Ovary (tissue), 9 donors: ENCODE measurements around the gene WBP1L. TPM values are rescaled to one million over a fixed set of nuclear protein-coding genes. Genes with fewer than 3 reads are reported as not detected.

Experiments used
- DNase-seq, 5 donors: peaks; one replicate each; pipeline ENCODE4 v3.0.0-alpha.2; 2019 to 2020
- H3K27ac ChIP-seq, 2 donors: fragments of 200-600 bp; one replicate each; pipeline versions ENCODE4 v1.5.1 to v1.8.0; 2019 to 2022
- H3K27me3 ChIP-seq: fragments of 200-600 bp; one replicate; pipeline ENCODE4 v1.8.0; 2022
- H3K36me3 ChIP-seq: fragments of 200-600 bp; sonication (generic); one replicate; pipeline ENCODE4 v1.5.1; 2019
- H3K4me1 ChIP-seq: one replicate; pipeline ENCODE4 v1.8.1; 2013; ENCODE audit warnings: mild to moderate bottlenecking, moderate library complexity; ENCODE audit not compliant: insufficient read depth
- H3K4me3 ChIP-seq: fragments of 200-600 bp; sonication (generic); one replicate; pipeline ENCODE4 v1.5.1; 2017
- H3K9me3 ChIP-seq, 2 donors: fragments of 200-600 bp in 1 of 2; sonication (generic) in 1 of 2; one replicate each; pipeline versions ENCODE4 v1.5.1 to v1.8.1; 2013 to 2019; ENCODE audit warnings: mild to moderate bottlenecking in 1 of 2, moderate library complexity in 1 of 2
- EP300 ChIP-seq: sonication (generic); formaldehyde crosslinking; IDR thresholded peaks from one replicate; pipeline ENCODE4 v1.6.1; 2017; ENCODE audit warnings: antibody characterized with exemption
- POLR2A ChIP-seq: fragments of 450-650 bp; IDR thresholded peaks from one replicate; pipeline ENCODE4 v1.6.1; 2017; ENCODE audit warnings: antibody characterized with exemption, mild to moderate bottlenecking, moderate library complexity
- WGBS, 3 donors: extraction: QIAGEN DNeasy Blood & Tissue Kit in 1 of 3; methylation state at CpG; one replicate each; pipeline versions ENCODE4 v1.1.5 to v1.1.7; 2013 to 2017; 5-methylcytosine and 5-hydroxymethylcytosine counted together
- intact Hi-C, 4 donors: fragments of 100-400 bp; cut with DNase I; formaldehyde crosslinking; loops; one replicate each; pipeline versions ENCODE4 v1.11.0 to v1.15.1; 2022 to 2023
- polyA plus RNA-seq, 2 donors: library from polyadenylated mRNA; stranded (reverse); fragments of 200-250 nt in 1 of 2; fragments of 350-450 nt in 1 of 2; fragmentation: Illumina TruSeq in 1 of 2; extraction: RNeasy Lipid Tissue Mini Kit (QIAGEN cat#74804) in 1 of 2; gene quantifications; one replicate each; pipeline ENCODE4 v1.2.3, GENCODE V29; 2013 to 2014
- total RNA-seq, 7 donors: library from RNA; depleted of rRNA in 2 of 7; stranded (reverse); fragments of >200 nt in 2 of 7; fragmentation: NEBNext Ultra II Directional in 3 of 7; extraction: Animal tissue kit (Norgen Biotek cat#: 25700) in 3 of 7; gene quantifications; one replicate each; pipeline versions ENCODE4 v1.1.0 to v1.2.4, GENCODE V29; 2016 to 2023
- TF ChIP-seq, protein P1 (sequence below), 3 donors: fragments of 450-650 bp in 2 of 3; fragments of 200-600 bp in 1 of 3; IDR thresholded peaks; one replicate each; pipeline versions ENCODE4 v1.5.1 to v1.8.0; 2016 to 2022; ENCODE audit warnings: antibody characterized with exemption in 3 of 3, mild to moderate bottlenecking in 1 of 3
- donor health status: DM: no; HTN: no; CAD: no; lungs with moderate emphysema.
- donor health status: DM: no; HTN: no; CAD: no.
- donor health status: Bipolar disorder and iron deficiency.
- donor health status: DM: yes; HTN: yes; CAD: no.
- donor health status: DM: no; HTN: no; CAD: no.
- donor health status: DM: yes; HTN: yes; CAD: no.

WBP1L gene
- total and polyA plus RNA-seq, 9 donors, result 40.6 to 71.8 (median 51.1) TPM

DNA sequence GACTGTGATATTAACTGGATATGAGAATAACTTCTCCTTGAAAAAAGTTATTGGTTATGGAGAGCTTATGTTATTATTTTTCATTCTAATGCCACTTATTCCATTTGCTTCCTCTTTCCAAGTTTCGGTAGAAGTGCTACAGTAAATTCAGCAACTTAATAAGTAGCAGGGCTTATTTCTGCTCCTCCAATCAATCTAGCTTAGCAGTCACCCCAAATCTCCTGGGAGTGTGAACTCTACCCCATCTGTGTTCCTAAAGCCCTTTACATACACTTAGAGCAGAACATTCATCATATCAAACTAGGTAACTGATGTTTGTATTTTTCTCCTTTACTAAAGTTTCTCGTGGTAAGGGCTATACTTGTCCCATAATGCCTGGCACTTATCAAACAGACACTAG is 38.2 kb upstream of the WBP1L start:
- intact Hi-C loops, result loop anchor here in 1 of 4 donors (10.0 kb wide), 1 partner anchor 51 kb away; no protein-coding TSS in a partner anchor
- Histone ChIP-seq H3K27ac (no peak overlapping the region), H3K36me3 (no peaks in the 10 kb centered on the region), H3K4me1 (peaks cover 8% of the 10 kb centered on the region), H3K27me3 (no peaks in the 10 kb centered on the region), H3K4me3 (no peak overlapping the region), H3K9me3 (no peaks in the 10 kb centered on the region)
- no peak for TF ChIP-seq POLR2A
- no peak for TF ChIP-seq EP300
- TF ChIP-seq, protein P1, sequence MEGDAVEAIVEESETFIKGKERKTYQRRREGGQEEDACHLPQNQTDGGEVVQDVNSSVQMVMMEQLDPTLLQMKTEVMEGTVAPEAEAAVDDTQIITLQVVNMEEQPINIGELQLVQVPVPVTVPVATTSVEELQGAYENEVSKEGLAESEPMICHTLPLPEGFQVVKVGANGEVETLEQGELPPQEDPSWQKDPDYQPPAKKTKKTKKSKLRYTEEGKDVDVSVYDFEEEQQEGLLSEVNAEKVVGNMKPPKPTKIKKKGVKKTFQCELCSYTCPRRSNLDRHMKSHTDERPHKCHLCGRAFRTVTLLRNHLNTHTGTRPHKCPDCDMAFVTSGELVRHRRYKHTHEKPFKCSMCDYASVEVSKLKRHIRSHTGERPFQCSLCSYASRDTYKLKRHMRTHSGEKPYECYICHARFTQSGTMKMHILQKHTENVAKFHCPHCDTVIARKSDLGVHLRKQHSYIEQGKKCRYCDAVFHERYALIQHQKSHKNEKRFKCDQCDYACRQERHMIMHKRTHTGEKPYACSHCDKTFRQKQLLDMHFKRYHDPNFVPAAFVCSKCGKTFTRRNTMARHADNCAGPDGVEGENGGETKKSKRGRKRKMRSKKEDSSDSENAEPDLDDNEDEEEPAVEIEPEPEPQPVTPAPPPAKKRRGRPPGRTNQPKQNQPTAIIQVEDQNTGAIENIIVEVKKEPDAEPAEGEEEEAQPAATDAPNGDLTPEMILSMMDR (IDR thresholded peaks at IDR 0.05), result no peak
- DNase-seq, result no peak
- WGBS, 3 donors, result 30 to 54% (median 37%) methylated on average over 2 of the region's 2 CpGs

DNA sequence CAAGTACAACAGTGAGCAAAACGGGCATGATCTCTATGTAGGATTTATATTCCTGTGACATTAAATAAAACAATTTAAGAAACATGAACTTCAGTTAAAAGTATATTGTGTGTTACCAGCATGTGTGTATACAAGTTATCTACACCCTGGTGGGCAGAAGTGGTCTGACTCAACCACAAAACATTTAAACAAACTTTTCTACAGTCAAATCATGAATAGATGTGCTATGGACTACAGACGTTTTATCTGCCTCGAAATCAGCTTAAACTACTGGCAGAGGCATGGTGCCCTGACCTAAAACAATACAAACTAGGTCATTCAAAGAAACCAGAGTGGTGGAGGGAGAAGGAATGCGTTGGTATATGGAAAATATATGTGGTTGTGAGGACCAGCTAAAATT is 33.1 kb upstream of the WBP1L start:
- 2 to 20% (median 5%) methylated on average over 4 of the region's 4 CpGs for WGBS, 3 donors
- TF ChIP-seq, protein P1 (IDR thresholded peaks at IDR 0.05), result no peak
- no peak for TF ChIP-seq POLR2A
- TF ChIP-seq EP300, result no peak
- no peak overlapping the region for H3K4me3 ChIP-seq
- no peaks in the 10 kb centered on the region for H3K9me3 ChIP-seq
- intact Hi-C loops, result loop anchor here in 2 of 4 donors (5.0 to 10.0 kb wide), 4 partner anchors 33 to 206 kb away; partner anchors contain the start of genes ACTR1A (in 1 of the 2), SUFU (in 1 of the 2) and TRIM8 (in 1 of the 2)
- H3K27me3 ChIP-seq, result no peaks in the 10 kb centered on the region
- H3K4me1 ChIP-seq, result peaks cover 9% of the 10 kb centered on the region
- no peak for DNase-seq
- H3K36me3 ChIP-seq, result no peaks in the 10 kb centered on the region
- peak overlapping the region in 1 of 2 donors; percentile 33 for H3K27ac ChIP-seq

DNA sequence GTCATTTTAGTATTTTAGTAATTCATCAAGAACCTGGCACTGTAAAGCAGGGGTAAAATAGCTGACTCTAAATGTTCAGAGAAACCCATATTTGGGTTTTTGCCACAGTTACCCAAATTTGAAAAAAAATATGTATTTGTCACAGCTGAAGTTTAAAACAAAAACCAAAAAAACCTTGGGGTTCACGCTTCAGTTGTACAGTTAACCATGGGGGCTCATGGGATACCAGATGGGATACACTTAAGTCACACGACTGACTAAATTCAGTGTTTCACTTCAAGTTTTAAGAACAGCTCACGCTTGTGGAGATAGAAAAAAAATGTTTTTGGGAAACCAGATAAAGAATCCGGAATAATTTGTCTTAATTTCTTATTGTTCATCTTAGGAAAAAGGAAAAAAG is 31.7 kb upstream of the WBP1L start:
- Histone ChIP-seq H3K4me3 (no peak overlapping the region), H3K4me1 (peaks cover 9% of the 10 kb centered on the region), H3K9me3 (no peaks in the 10 kb centered on the region), H3K27me3 (no peaks in the 10 kb centered on the region), H3K36me3 (no peaks in the 10 kb centered on the region), H3K27ac (peak overlapping the region in 1 of 2 donors; percentile 90)
- intact Hi-C loops, result loop anchor here in 2 of 4 donors (5.0 to 10.0 kb wide), 4 partner anchors 35 to 207 kb away; partner anchors contain the start of genes ACTR1A (in 1 of the 2), SUFU (in 1 of the 2) and TRIM8 (in 1 of the 2)
- 12 to 32% (median 17%) methylated on average over 4 of the region's 4 CpGs for WGBS, 3 donors
- TF ChIP-seq, protein P1 (IDR thresholded peaks at IDR 0.05), result no peak
- TF ChIP-seq EP300 (no peak), POLR2A (no peak)
- no peak for DNase-seq

DNA sequence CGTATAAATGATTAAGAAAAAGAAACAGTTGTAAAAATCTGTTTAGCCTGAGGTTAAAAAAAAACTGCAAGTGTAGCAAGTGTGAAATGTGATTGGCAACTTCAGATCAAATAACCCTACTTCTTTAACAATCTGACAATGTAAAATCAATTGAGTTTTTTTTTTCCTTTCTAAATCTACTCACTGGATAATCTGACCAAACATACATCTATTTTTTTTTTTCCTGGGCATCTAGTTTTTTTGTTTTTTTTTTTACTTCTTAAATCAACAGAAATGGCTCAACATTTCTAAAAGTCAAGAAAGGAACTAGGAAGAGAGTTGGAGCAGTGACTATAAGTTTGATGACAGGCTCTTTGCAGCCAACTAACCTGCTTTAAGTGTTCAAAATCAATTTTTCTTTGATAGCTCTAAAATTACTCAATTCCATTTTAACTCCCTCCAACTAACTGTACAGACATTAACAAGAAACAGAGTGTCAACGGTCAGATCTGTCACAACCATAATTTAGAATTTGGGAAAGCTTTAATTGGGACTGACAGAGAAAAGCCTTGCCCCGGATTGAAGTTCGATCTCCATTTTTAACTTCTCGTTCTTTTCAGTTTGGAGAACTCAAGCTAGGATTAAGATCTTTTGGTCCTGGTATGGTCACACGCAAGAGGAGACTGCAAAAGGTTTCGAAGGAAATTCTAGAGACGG is 30.8 kb upstream of the WBP1L start:
- Histone ChIP-seq H3K36me3 (no peaks in the 10 kb centered on the region), H3K4me1 (peaks cover 11% of the 10 kb centered on the region), H3K27ac (peak overlapping the region; percentile 82 to 90), H3K4me3 (peak overlapping the region; percentile 67), H3K9me3 (no peaks in the 10 kb centered on the region), H3K27me3 (no peaks in the 10 kb centered on the region)
- intact Hi-C loops, result loop anchor here in 2 of 4 donors (5.0 to 10.0 kb wide), 4 partner anchors 36 to 208 kb away; partner anchors contain the start of genes ACTR1A (in 1 of the 2), SUFU (in 1 of the 2) and TRIM8 (in 1 of the 2)
- WGBS, 3 donors, result 2% methylated on average over 8 of the region's 8 CpGs
- TF ChIP-seq EP300, result no peak
- TF ChIP-seq, protein P1 (IDR thresholded peaks at IDR 0.05), result no peak
- no peak for TF ChIP-seq POLR2A
- no peak for DNase-seq
